Testis (tissue), 3 donors: Measurements from ENCODE around the gene ZNRF3. TPM values are rescaled to one million over a fixed set of nuclear protein-coding genes. Genes with fewer than 3 reads are reported as not detected.

ENCODE experiments used
- DNase-seq: peaks from one replicate; pipeline ENCODE4 v3.0.0-alpha.2; 2019
- H3K27ac ChIP-seq, 2 donors: fragments of 200-600 bp; sonication (generic); one replicate each; pipeline ENCODE4 v1.5.1; 2019
- H3K27me3 ChIP-seq: fragments of 200-600 bp; sonication (generic); one replicate; pipeline ENCODE4 v1.5.1; 2019
- H3K36me3 ChIP-seq: fragments of 200-600 bp; sonication (generic); one replicate; pipeline ENCODE4 v1.5.1; 2017; ENCODE audit warnings: low read depth; ENCODE audit errors: missing control alignments
- H3K4me1 ChIP-seq: fragments of 200-600 bp; sonication (generic); one replicate; pipeline ENCODE4 v1.5.1; 2019
- H3K4me3 ChIP-seq, 2 donors: fragments of 200-600 bp; sonication (generic); one replicate each; pipeline ENCODE4 v1.5.1; 2017 to 2019
- H3K9me3 ChIP-seq: fragments of 200-600 bp; sonication (generic); one replicate; pipeline ENCODE4 v1.5.1; 2017
- POLR2A ChIP-seq: fragments of 450-650 bp; IDR thresholded peaks from one replicate; pipeline ENCODE4 v1.6.1; 2017; ENCODE audit warnings: antibody characterized with exemption, mild to moderate bottlenecking, moderate library complexity
- WGBS, 2 donors: methylation state at CpG; one replicate each; pipeline ENCODE4 v1.1.5; 2018; 5-methylcytosine and 5-hydroxymethylcytosine counted together
- intact Hi-C: fragments of 100-400 bp; cut with DNase I; formaldehyde crosslinking; loops from one replicate; pipeline ENCODE4 v1.15.1; 2023; ENCODE audit warnings: low total_unique reads
- polyA plus RNA-seq: library from polyadenylated mRNA; stranded (reverse); fragments of 350-450 nt; fragmentation: Illumina TruSeq; extraction: RNeasy Lipid Tissue Mini Kit (QIAGEN cat#74804); gene quantifications from one replicate; pipeline ENCODE4 v1.2.3, GENCODE V29; 2014; ENCODE audit warnings: low read depth, low replicate concordance; ENCODE audit not compliant: insufficient read depth
- total RNA-seq, 2 donors: library from RNA; depleted of rRNA; stranded (reverse); fragments of >200 nt; gene quantifications; one replicate each; pipeline ENCODE4 v1.2.3, GENCODE V29; 2016
- TF ChIP-seq, protein P1 (sequence below), 3 experiments: fragments of 450-650 bp in 2 of 3; fragments of 200-600 bp in 1 of 3; sonication (generic) in 1 of 3; IDR thresholded peaks; one replicate each; pipeline ENCODE4 v1.5.1; 2016 to 2019; ENCODE audit warnings: antibody characterized with exemption in 3 of 3, mild to moderate bottlenecking in 2 of 3, moderate library complexity in 1 of 3

The ZNRF3 gene
- total and polyA plus RNA-seq, 3 donors from 2014 or later, result 13.9 to 44.5 (median 32.2) TPM

DNA sequence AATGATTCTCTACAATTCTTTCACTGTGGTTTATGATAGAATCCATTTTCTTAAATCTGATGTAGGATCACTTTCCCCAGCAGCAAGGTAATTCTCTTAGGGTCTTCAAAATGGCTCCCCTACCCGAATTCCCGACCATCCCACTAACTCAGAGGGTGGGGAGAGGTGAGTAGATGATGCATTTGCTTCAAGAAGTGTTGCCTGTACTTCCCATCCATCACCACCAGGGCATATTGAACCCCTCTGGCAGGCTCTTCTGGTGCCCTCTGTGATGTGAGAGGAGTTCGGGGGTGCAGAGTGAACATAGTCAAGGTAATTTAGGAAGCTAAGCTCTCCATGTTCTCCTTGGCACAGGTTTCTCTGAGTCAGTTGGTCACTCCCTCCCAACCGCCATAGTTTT is 52.3 kb downstream of the ZNRF3 start:
- no peak for TF ChIP-seq POLR2A
- TF ChIP-seq, protein P1, sequence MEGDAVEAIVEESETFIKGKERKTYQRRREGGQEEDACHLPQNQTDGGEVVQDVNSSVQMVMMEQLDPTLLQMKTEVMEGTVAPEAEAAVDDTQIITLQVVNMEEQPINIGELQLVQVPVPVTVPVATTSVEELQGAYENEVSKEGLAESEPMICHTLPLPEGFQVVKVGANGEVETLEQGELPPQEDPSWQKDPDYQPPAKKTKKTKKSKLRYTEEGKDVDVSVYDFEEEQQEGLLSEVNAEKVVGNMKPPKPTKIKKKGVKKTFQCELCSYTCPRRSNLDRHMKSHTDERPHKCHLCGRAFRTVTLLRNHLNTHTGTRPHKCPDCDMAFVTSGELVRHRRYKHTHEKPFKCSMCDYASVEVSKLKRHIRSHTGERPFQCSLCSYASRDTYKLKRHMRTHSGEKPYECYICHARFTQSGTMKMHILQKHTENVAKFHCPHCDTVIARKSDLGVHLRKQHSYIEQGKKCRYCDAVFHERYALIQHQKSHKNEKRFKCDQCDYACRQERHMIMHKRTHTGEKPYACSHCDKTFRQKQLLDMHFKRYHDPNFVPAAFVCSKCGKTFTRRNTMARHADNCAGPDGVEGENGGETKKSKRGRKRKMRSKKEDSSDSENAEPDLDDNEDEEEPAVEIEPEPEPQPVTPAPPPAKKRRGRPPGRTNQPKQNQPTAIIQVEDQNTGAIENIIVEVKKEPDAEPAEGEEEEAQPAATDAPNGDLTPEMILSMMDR (IDR thresholded peaks at IDR 0.05), result no peak
- no peak for DNase-seq
- H3K27me3 ChIP-seq, result no peaks in the 10 kb centered on the region
- H3K4me1 ChIP-seq, result peaks cover 25% of the 10 kb centered on the region
- H3K9me3 ChIP-seq, result no peaks in the 10 kb centered on the region
- 97 to 98% methylated on average over 4 of the region's 4 CpGs for WGBS, 2 donors
- H3K36me3 ChIP-seq, result no peaks in the 10 kb centered on the region
- no peak overlapping the region for H3K4me3 ChIP-seq
- intact Hi-C loops, result no loop called here
- H3K27ac ChIP-seq, result no peak overlapping the region

- intact Hi-C loops, result no loop called here
- 96 to 100% methylated on average over 2 to 3 of the region's 3 CpGs for WGBS, 2 donors
- no peaks in the 10 kb centered on the region for H3K9me3 ChIP-seq
Observed at GRCh38 chr22:28936200-28936599, 52.8 kb downstream of the ZNRF3 start.

GRCh38 chr22:28937206-28938025 is 54.0 kb downstream of the ZNRF3 start:
- DNase-seq, result no peak

More at GRCh38 chr22:28936200-28936599, 52.8 kb downstream of the ZNRF3 start:
- Histone ChIP-seq H3K4me3 (no peak overlapping the region), H3K4me1 (peaks cover 27% of the 10 kb centered on the region), H3K27me3 (no peaks in the 10 kb centered on the region), H3K36me3 (no peaks in the 10 kb centered on the region), H3K27ac (no peak overlapping the region)
- no peak for DNase-seq
- TF ChIP-seq, protein P1 (IDR thresholded peaks at IDR 0.05), result no peak
- TF ChIP-seq POLR2A, result no peak

GRCh38 chr22:28938286-28938833 is 55.0 kb downstream of the ZNRF3 start:
- 73 to 79% methylated on average over 4 of the region's 4 CpGs for WGBS, 2 donors
- peaks cover 23% of the 10 kb centered on the region for H3K4me1 ChIP-seq

More at GRCh38 chr22:28937206-28938025, 54.0 kb downstream of the ZNRF3 start:
- Histone ChIP-seq H3K27me3 (no peaks in the 10 kb centered on the region), H3K4me3 (no peak overlapping the region), H3K36me3 (no peaks in the 10 kb centered on the region), H3K27ac (no peak overlapping the region), H3K4me1 (peaks cover 27% of the 10 kb centered on the region), H3K9me3 (no peaks in the 10 kb centered on the region)
- 68 to 81% methylated on average over 7 of the region's 7 CpGs for WGBS, 2 donors
- TF ChIP-seq, protein P1 (IDR thresholded peaks at IDR 0.05), result no peak
- TF ChIP-seq POLR2A, result no peak
- intact Hi-C loops, result no loop called here

More at GRCh38 chr22:28938286-28938833, 55.0 kb downstream of the ZNRF3 start:
- no peak overlapping the region for H3K27ac ChIP-seq
- no peaks in the 10 kb centered on the region for H3K27me3 ChIP-seq
- DNase-seq, result no peak
- H3K36me3 ChIP-seq, result no peaks in the 10 kb centered on the region
- no peaks in the 10 kb centered on the region for H3K9me3 ChIP-seq
- no peak overlapping the region for H3K4me3 ChIP-seq
- intact Hi-C loops, result no loop called here
- no peak for TF ChIP-seq POLR2A
- TF ChIP-seq, protein P1 (IDR thresholded peaks at IDR 0.05), result no peak
